HG03159 (cell line): ENCODE data around the gene VOPP1.
A peak's percentile ranks its signal among the peaks of the same experiment; 100 is the strongest.

ENCODE experiments used
- ATAC-seq: cut with Tn5 transposase; IDR thresholded peaks from one replicate; pipeline ENCODE4 v1.9.1; 2021; ENCODE audit warnings: mild to moderate bottlenecking, moderate library complexity; ENCODE audit not compliant: unreplicated experiment

The VOPP1 gene

GRCh38 chr7:55557666-55558188 is 14.6 kb downstream of the VOPP1 start:
- peak; percentile 84 for ATAC-seq

GRCh38 chr7:55556492-55556891 is 15.8 kb downstream of the VOPP1 start:
- ATAC-seq, result no peak

- ATAC-seq, result no peak
Observed at GRCh38 chr7:55556031-55556430, 16.3 kb downstream of the VOPP1 start.

GRCh38 chr7:55555160-55555559 is 17.1 kb downstream of the VOPP1 start:
- ATAC-seq, result no peak

- no peak for ATAC-seq
Observed at GRCh38 chr7:55554038-55554437, 18.3 kb downstream of the VOPP1 start.

GRCh38 chr7:55553024-55553345 is 19.3 kb downstream of the VOPP1 start:
- ATAC-seq, result no peak

- no peak for ATAC-seq
Observed at GRCh38 chr7:55552320-55553023, 19.8 kb downstream of the VOPP1 start.

- ATAC-seq, result no peak
Observed at GRCh38 chr7:55550841-55551537, 21.3 kb downstream of the VOPP1 start.

- ATAC-seq, result no peak
Observed at GRCh38 chr7:55550010-55550663, 22.2 kb downstream of the VOPP1 start.

GRCh38 chr7:55549457-55549856 is 22.8 kb downstream of the VOPP1 start:
- ATAC-seq, result peak; percentile 47

- peak; percentile 41 for ATAC-seq
Observed at GRCh38 chr7:55548295-55548731, 24.0 kb downstream of the VOPP1 start.

GRCh38 chr7:55546814-55547213 is 25.5 kb downstream of the VOPP1 start:
- ATAC-seq, result no peak

GRCh38 chr7:55545496-55545895 is 26.8 kb downstream of the VOPP1 start:
- no peak for ATAC-seq

GRCh38 chr7:55540226-55540858 is 32.0 kb downstream of the VOPP1 start:
- ATAC-seq, result no peak

GRCh38 chr7:55539380-55539779 is 32.9 kb downstream of the VOPP1 start:
- ATAC-seq, result no peak

- ATAC-seq, result no peak
Observed at GRCh38 chr7:55538538-55538937, 33.8 kb downstream of the VOPP1 start.

GRCh38 chr7:55537458-55537990 is 34.8 kb downstream of the VOPP1 start:
- no peak for ATAC-seq

GRCh38 chr7:55536619-55537457 is 35.5 kb downstream of the VOPP1 start:
- ATAC-seq, result no peak

- no peak for ATAC-seq
Observed at GRCh38 chr7:55535617-55536016, 36.7 kb downstream of the VOPP1 start.

- no peak for ATAC-seq
Observed at GRCh38 chr7:55534916-55535590, 37.2 kb downstream of the VOPP1 start.
